GM18520 (cell line): ENCODE data around the gene UBAP1.
"Not testable (repeated sequence)": the region's sequence is repeated elsewhere in the genome, so short reads cannot be mapped to it uniquely, and the experiment has no call there.

ENCODE experiments used
- ATAC-seq: cut with Tn5 transposase; IDR thresholded peaks from one replicate; pipeline ENCODE4 v1.9.1; 2021; ENCODE audit not compliant: unreplicated experiment

UBAP1 gene

GRCh38 chr9:34220218-34220617 lies 41.4 kb downstream of the UBAP1 start:
- ATAC-seq, result no peak

- ATAC-seq, result no peak
Measured at GRCh38 chr9:34224349-34224748, 45.5 kb downstream of the UBAP1 start.

- ATAC-seq, result not testable (repeated sequence)
Measured at GRCh38 chr9:34226144-34226760, 47.4 kb downstream of the UBAP1 start.

GRCh38 chr9:34227445-34227844 lies 48.6 kb downstream of the UBAP1 start:
- no peak for ATAC-seq

- ATAC-seq, result no peak
Measured at GRCh38 chr9:34230556-34230955, 51.7 kb downstream of the UBAP1 start.

- ATAC-seq, result no peak
Measured at GRCh38 chr9:34232201-34232600, 53.4 kb downstream of the UBAP1 start.

GRCh38 chr9:34233672-34234071 lies 54.8 kb downstream of the UBAP1 start:
- no peak for ATAC-seq

GRCh38 chr9:34237836-34238235 lies 59.0 kb downstream of the UBAP1 start:
- no peak for ATAC-seq

GRCh38 chr9:34240006-34240405 lies 61.2 kb downstream of the UBAP1 start:
- no peak for ATAC-seq

GRCh38 chr9:34242830-34243229 lies 64.0 kb downstream of the UBAP1 start:
- ATAC-seq, result no peak

- ATAC-seq, result not testable (repeated sequence)
Measured at GRCh38 chr9:34245212-34245611, 66.4 kb downstream of the UBAP1 start.

- no peak for ATAC-seq
Measured at GRCh38 chr9:34246453-34246852, 67.6 kb downstream of the UBAP1 start.

GRCh38 chr9:34247782-34248181 lies 68.9 kb downstream of the UBAP1 start:
- not testable (repeated sequence) for ATAC-seq

GRCh38 chr9:34249274-34249673 lies 70.4 kb downstream of the UBAP1 start:
- no peak for ATAC-seq

GRCh38 chr9:34250721-34251120 lies 71.9 kb downstream of the UBAP1 start:
- no peak for ATAC-seq

GRCh38 chr9:34252016-34252415 lies 73.2 kb downstream of the UBAP1 start:
- no peak for ATAC-seq

- no peak for ATAC-seq
Measured at GRCh38 chr9:34252670-34253459, 74.0 kb downstream of the UBAP1 start.

GRCh38 chr9:34253460-34253837 lies 74.6 kb downstream of the UBAP1 start:
- ATAC-seq, result no peak

GRCh38 chr9:34254141-34254913 lies 75.5 kb downstream of the UBAP1 start:
- ATAC-seq, result no peak

GRCh38 chr9:34254966-34255825 lies 76.4 kb downstream of the UBAP1 start:
- ATAC-seq, result no peak

GRCh38 chr9:34256104-34256503 lies 77.3 kb downstream of the UBAP1 start:
- no peak for ATAC-seq
